SIG-M5 treated with dmso at 0.1 percent for 504 hours (cell line): ENCODE data around the gene KAZN.

Experiments used
- DNase-seq: peaks from one replicate; lab custom pipeline; 2025; ENCODE audit not compliant: unreplicated experiment; lab: John Stamatoyannopoulos, UW

Gene KAZN

DNA sequence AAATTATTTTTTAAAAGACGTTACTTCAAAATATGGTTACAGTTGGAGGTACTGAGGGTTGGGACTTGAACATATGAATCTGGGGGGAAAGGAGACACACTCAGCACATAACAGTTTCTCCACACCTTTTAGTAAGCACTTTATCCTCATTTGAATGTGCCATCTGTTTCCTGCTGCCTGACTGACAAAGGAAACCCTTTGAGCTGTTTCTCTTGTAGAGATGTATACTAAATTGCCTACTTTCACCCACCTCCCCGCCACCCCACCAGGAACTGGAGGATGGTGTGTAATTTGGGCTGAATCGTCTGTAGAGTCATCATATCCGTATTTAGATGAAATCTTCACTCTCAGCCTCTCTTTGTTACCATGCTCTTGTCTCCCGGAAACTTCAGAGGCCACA lies 108.1 kb downstream of the KAZN start:
- DNase-seq, result no peak

DNA sequence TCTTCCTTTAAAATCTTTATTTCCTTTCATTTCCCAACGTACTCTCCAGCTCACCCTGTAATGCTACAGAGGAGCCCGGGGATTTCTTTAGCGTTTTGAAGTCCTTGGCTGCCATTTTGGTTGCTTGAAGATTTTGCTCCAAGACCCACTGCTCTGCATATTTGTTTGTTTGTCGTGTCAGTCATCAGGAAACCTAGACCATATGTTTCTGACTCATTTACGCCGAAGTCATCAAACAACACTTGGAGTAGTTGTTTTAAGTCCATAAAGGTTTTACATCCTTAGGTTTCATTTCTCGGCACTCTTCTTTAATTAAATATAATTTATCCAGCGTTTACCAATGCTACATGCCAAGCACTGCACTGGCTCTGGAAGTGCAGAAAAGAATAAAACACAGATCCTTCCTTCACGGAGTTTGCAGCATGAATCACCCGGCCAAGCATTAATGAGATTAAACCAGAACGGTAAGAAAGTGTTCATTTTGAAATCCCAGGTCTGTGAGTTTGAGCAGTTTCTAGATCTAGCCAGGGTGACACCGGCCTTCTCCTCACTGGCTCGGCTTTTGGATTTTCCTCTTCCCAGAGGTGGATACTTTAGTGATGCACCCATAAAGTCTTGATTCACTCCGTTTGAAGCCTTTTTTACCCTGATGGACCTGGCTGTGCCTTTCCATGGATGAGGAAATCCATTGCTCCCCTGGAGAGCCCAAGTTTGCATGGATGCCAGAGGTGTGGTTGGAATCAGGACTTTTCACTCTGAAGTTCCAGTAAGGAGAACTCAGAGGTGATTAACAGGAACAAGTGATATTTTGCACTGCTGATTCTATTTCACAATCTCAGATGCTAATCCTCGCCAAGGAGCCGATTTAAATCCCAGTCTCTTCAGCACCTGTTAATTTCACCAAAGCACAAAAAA lies 109.3 kb downstream of the KAZN start:
- DNase-seq, result no peak

DNA sequence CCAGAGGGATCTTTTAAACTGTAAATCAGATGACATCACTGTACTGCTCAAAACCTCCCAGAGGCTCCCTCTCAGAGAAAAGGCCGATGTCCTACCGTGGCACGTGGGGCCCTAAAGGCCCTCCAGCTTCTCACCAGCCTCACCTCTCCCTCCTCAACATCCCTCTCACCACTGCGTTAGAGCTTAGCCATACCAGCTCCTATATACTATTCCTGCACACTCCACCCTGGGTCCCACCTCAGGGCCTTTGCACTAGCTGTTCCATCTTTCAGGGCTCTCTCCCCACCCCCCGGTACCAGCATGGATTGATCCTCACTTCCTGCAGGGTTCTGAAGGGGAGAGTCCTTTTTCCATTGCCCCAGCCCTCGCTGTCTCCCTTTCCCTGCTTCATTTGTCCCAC lies 111.8 kb downstream of the KAZN start:
- no peak for DNase-seq

DNA sequence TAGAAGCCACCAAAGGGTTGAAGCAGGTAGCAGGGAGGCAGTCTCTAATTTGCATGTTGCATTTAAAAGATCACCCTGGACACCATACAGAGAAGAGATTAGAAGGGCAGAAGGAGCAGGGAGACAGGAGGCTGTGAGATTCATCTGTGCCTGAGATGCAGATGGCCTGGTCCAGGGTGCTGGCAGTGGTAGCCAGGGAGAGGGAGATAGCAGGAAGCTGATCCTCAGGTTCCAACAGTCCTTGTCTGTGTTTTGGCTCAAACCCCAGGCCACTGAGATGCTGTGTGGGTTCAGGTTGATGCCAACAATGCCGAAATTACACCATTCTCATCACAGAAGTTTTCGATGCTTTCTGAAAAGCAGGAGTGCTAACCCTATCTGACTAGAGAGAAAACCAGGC lies 113.7 kb downstream of the KAZN start:
- DNase-seq, result no peak

DNA sequence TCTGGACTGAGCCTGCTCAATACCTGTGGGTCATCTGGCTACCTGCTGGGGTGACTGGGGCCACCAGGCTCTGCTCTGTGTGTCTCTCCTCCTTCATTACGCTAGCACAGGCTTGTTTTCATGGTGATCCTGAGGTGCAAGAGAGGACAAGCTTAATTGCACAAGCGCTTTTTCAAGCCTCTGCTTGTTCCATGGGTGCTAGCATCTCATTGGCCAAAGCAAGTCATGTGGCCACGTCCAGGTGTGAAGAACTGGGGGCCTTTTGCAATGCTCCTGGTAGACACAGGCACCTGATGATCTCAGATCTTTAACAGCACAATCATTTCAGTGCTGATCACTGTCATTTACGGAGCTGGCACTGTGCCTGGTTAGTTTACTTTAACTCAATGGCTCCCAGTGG lies 114.6 kb downstream of the KAZN start:
- no peak for DNase-seq

DNA sequence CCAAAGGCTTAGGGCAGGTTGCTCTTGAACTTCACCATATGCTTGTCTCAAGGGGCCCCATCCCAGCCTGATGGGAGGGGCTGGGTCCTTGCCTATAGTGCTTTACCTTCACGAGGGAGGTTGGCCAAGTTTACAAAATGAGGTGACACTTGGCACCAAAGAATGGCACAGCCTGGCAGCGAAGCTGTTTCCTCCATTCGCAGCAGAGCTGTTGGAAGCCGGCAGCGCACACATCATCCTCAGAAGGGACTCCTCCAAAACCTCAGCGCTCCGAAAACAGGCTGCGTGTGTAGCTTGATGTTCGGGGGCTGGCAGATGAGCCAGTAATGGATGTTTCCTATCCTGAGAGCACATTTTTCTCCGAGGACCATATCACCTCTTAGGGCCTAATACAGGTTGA lies 116.8 kb downstream of the KAZN start:
- no peak for DNase-seq

DNA sequence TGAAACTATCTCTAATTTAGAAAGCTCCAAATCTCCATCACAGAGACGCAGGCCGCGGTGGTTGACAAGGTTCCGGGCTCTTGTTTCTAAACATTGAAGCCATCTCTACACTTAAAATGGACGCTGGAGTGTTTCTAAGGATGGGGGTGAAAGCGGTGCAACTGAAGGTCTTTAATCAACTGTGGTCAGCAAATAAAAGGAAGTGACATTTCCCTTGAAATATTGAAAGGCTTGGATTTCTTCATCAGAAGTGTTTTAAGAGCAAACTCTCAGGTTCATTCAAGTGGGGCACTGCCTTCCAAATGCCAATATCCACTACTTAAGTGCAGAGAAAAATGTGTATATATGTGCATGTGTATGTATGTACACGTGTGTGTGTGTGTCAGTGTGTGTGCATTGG lies 117.3 kb downstream of the KAZN start:
- DNase-seq, result no peak

DNA sequence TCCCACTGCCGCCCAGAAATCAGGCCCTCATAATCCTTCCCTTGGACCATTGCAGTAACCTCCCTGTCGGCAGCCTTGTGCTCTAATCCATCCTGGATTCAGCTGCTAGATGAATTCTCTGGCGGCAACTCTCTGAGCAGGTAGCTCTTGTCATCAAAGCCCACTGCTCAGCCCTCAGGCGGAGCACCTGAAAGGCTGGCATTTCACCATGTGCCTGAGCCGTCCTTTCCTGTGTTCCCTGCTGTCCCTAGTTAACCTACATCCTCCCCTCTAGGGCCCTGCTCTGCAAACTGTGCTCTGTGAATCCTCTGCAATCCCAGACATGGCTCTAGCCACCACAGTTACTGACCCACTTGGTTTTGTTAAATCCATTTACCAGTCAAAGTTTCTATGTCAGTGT lies 118.0 kb downstream of the KAZN start:
- no peak for DNase-seq

DNA sequence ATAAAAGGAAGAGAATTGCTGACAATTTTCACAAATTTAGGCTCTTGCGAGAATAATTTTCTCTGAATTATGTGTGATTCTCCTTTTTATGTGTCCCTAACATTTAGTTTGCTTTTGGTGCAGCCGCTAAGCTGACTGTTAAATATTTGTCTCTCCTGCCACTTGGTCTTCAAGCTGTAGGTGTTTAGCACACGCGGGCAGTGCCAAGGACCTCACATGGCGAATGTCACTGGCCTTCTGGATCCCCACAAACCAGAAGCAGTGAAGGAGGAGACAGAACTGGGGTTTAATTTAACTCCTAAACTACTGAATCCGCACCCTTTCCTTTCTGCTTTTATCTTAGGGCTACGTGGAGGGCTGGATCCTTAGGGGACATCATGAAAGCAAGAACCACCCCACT lies 120.0 kb downstream of the KAZN start:
- DNase-seq, result no peak

DNA sequence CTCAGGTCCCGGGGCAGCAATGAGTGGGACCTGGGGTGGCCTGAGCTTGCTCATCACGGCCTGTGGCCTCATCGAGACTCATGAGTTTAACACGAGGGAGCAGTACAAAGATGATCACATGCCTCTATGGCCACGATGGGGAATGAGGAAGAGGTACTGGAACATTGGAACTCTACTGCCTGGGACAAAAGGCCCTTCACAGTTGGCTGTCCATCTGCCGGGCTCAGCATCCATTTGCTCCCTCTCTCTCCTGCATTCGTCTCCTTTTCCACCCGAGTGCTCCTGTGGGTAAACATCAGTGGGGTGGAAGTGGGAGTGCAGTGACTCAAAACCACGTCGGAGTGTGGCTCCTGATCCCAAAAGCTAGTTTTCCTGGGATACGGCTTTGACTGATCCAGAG lies 124.9 kb downstream of the KAZN start:
- DNase-seq, result no peak

DNA sequence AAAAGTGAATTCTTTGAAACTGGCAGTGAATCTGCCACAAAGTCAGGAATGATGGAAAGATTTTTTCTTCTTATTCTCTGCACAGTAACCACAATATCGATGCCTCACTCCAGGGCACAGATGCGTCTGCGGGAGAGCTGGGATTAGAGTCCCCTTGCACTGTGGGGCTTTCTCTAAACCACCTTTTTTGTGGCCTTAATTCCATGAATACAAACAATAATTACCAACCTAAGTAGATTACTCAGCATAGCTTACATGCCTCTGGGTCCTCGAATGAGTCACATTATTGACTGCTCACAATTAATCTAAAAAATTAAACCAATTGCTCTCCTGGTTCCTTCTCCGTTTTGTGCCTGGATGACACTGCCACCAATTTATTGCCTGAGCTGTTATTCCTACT lies 125.8 kb downstream of the KAZN start:
- no peak for DNase-seq

DNA sequence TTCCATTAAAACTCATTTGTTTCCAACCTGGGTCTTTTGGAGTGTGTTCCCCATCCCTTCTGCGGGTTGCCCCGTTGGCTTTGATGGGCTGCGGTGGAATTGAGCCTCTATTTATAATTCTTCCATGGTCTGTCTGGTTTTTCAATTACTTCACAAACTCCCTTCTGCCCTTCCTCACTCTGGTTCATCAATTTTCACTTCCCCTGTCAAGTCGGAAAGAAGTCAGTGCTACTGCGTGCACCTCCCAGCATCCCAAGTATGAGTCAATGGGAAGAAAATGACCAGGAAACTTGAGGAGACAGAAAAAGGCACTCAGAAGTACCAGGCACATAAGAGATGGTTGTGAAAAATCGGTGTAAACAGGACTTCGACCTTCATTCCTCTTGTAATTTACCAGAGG lies 126.2 kb downstream of the KAZN start:
- peak; percentile 55 for DNase-seq

DNA sequence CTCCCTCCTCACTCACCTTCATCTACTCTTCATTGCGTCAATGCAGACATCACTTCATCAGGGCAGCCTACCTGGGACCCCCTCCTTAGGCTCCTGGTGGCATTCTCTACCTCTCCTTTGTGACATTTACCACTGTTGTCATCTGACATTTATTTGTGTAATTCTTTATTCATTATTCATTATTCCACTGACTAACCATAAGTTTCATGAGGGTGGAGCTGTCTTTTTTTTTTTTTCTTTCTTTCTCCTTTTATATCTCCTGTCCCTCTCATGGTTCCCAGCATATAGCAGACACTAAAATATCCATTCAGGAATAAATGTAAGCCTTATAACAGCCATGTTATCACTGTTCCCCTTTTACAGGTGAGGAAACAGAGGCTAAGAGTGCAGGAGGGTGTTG lies 126.8 kb downstream of the KAZN start:
- DNase-seq, result no peak

DNA sequence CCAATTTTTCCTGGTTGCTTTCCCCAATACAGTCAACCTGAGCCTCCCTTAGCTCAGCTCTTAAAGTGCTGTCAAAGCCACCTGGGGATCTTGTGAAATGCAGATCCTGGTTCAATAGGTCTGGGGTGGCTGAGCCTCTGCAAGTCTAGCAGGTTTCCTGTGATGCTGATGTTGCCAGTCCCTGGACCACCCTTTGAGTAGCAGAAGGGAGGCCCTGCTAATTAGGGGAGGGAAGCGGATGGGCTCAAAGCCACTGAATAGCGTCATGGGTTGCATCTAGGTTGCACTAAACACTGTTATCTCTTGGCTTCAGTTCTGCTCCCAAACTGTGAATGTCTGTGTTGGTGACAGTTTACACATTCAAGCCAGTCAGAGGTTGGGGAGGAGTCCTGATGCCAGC lies 127.2 kb downstream of the KAZN start:
- DNase-seq, result no peak

DNA sequence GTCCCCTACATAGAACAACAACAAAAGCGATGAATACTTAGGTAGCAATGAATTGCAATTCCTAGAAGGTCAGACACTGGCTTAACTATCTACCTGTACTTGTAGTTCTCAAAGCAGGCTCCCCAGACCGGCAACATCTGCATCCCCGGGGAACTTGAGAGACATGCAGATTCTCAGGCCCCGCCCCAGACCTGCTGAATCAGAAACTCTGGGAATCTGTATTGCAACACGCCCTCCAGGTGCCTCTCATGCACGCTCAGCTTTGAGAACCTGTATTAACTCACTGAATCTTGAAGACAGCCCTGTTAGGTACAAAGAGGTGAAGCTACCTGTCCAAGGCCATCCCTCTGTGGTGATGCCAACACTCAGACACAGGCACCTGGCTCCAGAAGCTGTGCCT lies 128.1 kb downstream of the KAZN start:
- no peak for DNase-seq

DNA sequence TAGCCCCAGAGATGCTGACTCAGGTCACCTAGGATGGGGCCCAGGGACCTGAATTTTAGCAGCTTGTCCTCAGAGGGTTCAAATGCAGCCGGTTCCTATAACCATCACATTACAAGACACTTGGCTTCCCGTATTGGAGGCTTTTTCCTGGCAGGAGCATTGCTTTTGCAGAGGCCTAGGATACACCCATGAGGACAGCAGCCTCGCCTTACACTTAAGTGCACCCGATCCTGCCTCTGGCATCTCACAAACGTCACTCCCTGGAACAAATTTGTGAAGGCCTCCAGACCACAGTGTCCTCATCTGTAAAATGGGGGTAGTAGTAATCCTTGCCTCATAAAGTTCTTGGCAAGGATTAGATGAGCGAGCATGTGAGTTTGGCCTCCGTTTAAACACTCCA lies 130.0 kb downstream of the KAZN start:
- no peak for DNase-seq

DNA sequence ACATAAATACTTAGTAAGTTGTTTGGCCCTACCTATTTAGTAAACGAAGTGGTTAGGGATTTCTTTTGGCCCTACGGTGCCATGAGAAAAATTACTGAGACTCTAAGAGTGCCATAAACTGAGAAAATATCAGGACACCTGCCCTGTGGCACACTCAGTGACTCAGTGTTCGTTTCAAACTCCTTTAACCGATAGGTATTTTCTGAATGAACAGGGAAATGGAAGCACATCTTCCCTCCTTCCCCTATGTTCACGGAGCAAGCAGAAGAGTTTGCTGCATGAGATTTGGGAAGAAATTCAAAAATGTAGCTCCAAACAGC lies 134.2 kb downstream of the KAZN start:
- no peak for DNase-seq

DNA sequence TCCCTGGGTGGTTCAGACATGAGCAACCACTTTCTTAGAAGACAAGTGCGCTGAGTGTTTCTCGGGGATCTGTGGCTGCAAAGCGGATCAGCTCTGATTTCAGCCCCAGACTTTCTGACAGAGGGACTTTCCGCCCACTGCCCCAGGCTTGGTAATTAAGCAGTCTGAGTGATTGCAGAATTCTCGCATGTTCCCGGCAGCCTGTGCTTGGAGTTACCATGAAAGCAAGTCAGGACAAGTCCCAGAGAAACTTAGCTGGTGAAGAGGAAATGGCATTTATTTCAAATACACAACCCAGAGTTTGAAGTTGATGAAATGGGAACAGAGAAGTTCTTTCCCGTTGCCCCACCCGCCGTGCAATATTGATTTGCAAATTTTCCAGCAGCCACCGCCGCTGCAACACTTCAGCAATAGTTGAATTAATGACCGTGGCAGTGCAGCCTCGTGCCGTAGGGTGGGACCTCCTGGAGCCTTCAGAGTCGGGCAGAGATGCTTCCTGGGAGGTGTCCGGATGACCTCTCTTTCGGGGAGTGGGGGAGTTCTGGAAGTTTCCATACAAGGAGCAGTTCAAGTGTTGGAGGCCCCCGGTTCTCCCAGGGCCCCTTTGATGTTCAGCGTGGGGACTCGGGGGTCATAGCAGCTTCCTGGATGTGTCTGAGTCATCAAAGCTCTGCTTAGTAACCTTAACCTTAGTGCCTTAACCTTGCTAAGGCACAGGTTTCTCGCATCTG lies 134.7 kb downstream of the KAZN start:
- peak; percentile 60 for DNase-seq

DNA sequence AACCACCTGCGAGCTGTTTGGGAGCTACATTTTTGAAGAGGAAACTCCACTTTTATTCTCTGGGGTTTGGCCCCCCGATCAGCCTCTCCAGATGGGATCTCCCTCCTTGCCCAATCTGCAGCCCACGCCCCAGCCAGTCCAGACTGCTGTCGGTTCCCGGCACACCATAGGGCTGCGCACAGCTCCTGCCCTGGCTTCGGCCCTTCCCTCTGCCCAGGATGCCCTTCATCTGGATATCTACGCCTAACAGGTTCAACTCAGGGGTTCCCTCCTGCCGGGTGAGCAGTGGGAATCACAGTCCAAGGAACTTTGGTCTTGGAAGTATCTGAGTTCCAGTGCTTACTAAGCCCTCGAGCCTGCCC lies 135.3 kb downstream of the KAZN start:
- DNase-seq, result no peak

DNA sequence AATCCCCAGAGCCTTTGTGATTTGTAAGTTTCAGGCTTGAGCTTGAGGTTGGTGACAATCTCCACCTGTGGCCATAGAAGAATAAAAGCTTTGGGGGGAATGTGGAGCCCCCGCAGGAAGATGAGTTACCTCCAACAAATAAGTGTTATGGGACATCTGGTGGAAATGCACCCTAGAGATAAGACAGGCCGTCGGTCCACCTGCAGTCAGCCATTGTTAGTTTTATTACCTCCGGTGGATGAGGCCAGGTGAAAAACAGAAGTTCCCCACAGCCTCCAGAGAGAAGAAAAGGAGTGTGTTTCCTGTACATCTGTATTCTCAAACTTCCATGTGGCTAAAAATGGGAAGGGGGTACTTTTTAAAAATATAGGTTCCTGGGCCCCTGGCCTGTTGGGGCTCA lies 137.4 kb downstream of the KAZN start:
- DNase-seq, result no peak

DNA sequence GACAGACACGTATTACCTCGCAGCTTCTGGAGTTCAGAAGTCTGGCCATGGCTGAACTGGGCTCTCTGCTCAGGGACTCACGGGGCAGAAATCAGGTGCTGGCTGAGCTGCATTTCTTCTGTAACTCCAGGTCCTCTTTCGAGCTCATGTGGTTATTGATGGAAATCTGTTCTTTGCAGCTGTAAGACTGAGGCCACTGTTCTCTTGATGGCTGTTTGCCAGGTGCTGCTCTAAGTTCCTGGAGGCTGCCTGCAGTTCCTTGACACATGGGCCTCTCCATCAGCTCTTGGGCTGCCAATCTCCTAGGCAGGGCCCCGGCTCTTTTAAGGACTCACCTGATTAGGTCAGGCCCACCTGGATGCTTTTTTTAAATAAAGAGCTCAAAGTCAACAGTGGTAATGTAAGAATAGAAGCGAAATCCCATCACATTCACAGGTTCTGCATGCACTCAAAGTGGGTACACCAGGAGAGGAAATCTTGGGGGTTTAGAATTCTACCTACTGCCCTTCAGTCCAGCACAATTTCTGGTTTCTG lies 139.1 kb downstream of the KAZN start:
- no peak for DNase-seq

DNA sequence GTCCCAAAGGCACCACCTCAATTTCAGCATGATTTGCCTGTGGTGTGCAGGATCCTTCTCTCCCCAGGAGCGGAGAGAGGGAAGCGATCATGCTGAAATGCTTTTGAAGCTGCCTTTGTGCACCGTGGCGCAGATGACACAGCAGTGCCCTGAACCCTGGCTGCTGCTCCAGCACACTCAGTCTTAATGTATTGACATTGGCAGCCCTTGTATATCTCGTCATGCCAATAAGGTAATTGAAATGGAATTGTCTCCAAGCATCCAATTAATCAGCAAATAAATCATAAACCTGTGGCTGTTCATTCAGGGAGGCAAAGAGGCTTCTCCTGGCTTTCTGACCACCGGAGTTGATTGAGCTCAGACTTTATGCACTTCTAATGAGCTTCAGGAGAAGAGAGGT lies 139.8 kb downstream of the KAZN start:
- no peak for DNase-seq

DNA sequence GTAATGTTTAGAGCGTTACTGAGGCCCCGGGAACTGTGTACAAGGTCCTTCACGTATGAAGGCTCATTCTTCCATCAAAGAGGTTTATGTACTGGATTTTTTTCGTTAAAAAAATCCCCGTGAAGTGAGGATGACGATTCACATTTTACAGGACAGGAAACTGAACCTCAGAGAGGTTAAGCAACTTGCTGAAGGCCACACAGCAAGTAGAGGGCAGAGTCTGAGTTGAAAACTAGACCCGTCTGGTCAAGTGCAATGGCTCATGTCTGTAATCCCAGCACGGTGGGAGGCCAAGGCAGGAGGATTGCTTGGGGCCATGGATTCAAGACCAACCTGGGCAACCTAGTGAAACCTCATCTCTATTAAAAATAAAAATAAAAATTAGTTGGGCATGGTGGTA lies 140.2 kb downstream of the KAZN start:
- no peak for DNase-seq
